ENCODE measurements around the gene SLC4A5.

Gene SLC4A5

DNA sequence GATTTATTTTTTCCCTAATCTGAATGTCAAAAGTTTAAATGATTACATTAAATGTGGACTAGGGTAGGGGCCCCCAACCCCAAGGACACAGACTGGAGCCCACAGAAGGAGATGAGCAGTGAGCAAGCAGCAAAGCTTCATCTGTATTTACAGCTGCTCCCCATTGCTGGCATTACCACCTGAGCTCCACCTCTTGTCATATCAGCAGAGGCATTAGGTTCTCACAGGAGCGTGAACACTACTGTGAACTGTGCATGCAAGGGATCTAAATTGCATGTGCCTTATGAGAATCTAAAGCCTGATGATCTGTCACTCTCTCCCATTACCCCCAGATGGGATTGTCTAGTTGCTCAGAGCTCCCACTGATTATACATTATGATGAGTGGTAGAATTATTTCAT lies 168.3 kb downstream of the SLC4A5 start:
- H3K27ac ChIP-seq, result no peak overlapping the region
- TF ChIP-seq, protein P1, sequence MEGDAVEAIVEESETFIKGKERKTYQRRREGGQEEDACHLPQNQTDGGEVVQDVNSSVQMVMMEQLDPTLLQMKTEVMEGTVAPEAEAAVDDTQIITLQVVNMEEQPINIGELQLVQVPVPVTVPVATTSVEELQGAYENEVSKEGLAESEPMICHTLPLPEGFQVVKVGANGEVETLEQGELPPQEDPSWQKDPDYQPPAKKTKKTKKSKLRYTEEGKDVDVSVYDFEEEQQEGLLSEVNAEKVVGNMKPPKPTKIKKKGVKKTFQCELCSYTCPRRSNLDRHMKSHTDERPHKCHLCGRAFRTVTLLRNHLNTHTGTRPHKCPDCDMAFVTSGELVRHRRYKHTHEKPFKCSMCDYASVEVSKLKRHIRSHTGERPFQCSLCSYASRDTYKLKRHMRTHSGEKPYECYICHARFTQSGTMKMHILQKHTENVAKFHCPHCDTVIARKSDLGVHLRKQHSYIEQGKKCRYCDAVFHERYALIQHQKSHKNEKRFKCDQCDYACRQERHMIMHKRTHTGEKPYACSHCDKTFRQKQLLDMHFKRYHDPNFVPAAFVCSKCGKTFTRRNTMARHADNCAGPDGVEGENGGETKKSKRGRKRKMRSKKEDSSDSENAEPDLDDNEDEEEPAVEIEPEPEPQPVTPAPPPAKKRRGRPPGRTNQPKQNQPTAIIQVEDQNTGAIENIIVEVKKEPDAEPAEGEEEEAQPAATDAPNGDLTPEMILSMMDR (IDR thresholded peaks at IDR 0.05), result no peak

DNA sequence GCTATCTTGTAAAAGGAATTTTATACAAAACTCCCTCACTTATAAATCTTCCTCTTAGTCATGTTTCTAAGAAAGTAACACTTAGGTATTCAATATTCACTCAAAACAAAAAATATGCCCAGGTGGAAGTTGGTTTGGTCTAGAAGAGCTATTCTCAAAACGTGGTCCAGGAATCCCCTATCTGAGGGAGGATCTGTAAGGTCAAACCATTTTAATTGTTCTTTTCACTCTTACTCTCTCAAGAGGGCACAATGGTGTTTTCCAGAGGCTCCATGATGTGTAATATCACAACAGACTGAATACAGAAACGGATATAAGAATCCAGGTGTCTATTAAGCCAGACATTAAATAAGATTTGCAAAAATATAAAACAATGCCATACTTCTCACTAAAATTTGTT lies 174.5 kb downstream of the SLC4A5 start:
- H3K27ac ChIP-seq, result no peak overlapping the region
- TF ChIP-seq ZFX (IDR thresholded peaks at IDR 0.05; ENCODE audit: borderline replicate concordance), result no peak
- TF ChIP-seq, protein P1 (IDR thresholded peaks at IDR 0.05), result no peak

Measured in 22Rv1 (cell line).